H1 (cell line): ENCODE results near the gene SERPINF2. TPM values are rescaled to one million over a fixed set of nuclear protein-coding genes. Genes with fewer than 3 reads are reported as not detected.
A peak's percentile ranks its signal among the peaks of the same experiment; 100 is the strongest.

Source experiments
- CTCF ChIA-PET: fragments of 300-600 bp; sonication (Branson Sonifier 250); formaldehyde crosslinking; loops from one replicate; lab custom pipeline; 2021; ENCODE audit not compliant: partially characterized antibody; lab: Charles Lee
- POLR2A ChIA-PET: fragments of 300-600 bp; sonication (Branson Sonifier 250); formaldehyde crosslinking; loops from one replicate; lab custom pipeline; 2021; ENCODE audit warnings: inconsistent platforms; ENCODE audit not compliant: partially characterized antibody; lab: Charles Lee
- DNase-seq, 2 experiments: peaks; one replicate each; pipeline versions ENCODE4 v3.0.0 to v3.0.0-alpha.2; 2010 to 2022; ENCODE audit warnings: low spot score in 2 of 2, low read depth in 1 of 2, mixed read lengths in 1 of 2
- FAIRE-seq: peaks from 2 replicates; lab custom pipeline; 2011; peaks lifted over from hg19 to GRCh38; lab: Jason Lieb, UNC
- H2AFZ ChIP-seq: 2 replicates; pipeline ENCODE4 v1.8.1; 2012; ENCODE audit warnings: low read length, inconsistent platforms
- H2AK5ac ChIP-seq: 2 replicates; pipeline ENCODE4 v1.6.1; 2013; ENCODE audit warnings: low read depth, low read length
- H2BK120ac ChIP-seq: replicated peaks from 2 replicates; pipeline ENCODE3; 2013; ENCODE audit warnings: low read depth, low read length, inconsistent platforms
- H2BK12ac ChIP-seq: 2 replicates; pipeline ENCODE4 v1.6.1; 2013; ENCODE audit warnings: low read depth, low read length
- H2BK15ac ChIP-seq: 2 replicates; pipeline ENCODE4 v1.6.1; 2013; ENCODE audit warnings: low read length
- H2BK20ac ChIP-seq: 2 replicates; pipeline ENCODE4 v1.6.1; 2013; ENCODE audit warnings: low read length
- H2BK5ac ChIP-seq: 2 replicates; pipeline ENCODE4 v1.6.1; 2013; ENCODE audit warnings: low read depth, low read length
- H3K14ac ChIP-seq: 2 replicates; pipeline ENCODE4 v1.6.1; 2013; ENCODE audit warnings: inconsistent platforms; ENCODE audit not compliant: insufficient read length
- H3K18ac ChIP-seq: 2 replicates; pipeline ENCODE4 v1.6.1; 2013; ENCODE audit warnings: low read length; ENCODE audit errors: extremely low read depth
- H3K23ac ChIP-seq: 2 replicates; pipeline ENCODE4 v1.6.1; 2013; ENCODE audit warnings: inconsistent platforms; ENCODE audit not compliant: insufficient read length
- H3K23me2 ChIP-seq: 2 replicates; pipeline ENCODE4 v1.6.1; 2013; ENCODE audit warnings: low read depth, low read length
- H3K27ac ChIP-seq: 2 replicates; pipeline ENCODE4 v1.6.1; 2011; ENCODE audit warnings: low read depth, low read length, inconsistent platforms
- H3K27me3 ChIP-seq, 4 experiments: replicated peaks in 1 of 4; 1 replicate in 1 of 4; 2 replicates in 3 of 4; pipeline versions ENCODE4 v1.6.1 to v1.8.1; 2011 to 2013; ENCODE audit warnings: low read length in 3 of 4, mild to moderate bottlenecking in 3 of 4, inconsistent platforms in 2 of 4, mixed read lengths in 2 of 4, moderate library complexity in 1 of 4; ENCODE audit not compliant: control insufficient read depth in 3 of 4, insufficient read depth in 3 of 4; ENCODE audit errors: extremely low read depth in 1 of 4
- H3K36me3 ChIP-seq, 4 experiments: 2 replicates each; pipeline versions ENCODE4 v1.6.1 to v1.8.1; 2011 to 2013; ENCODE audit warnings: mild to moderate bottlenecking in 4 of 4, low read length in 3 of 4, moderate library complexity in 2 of 4, control low read depth in 1 of 4, inconsistent platforms in 1 of 4; ENCODE audit not compliant: insufficient read depth in 4 of 4, control insufficient read depth in 2 of 4
- H3K4ac ChIP-seq: replicated peaks from 2 replicates; pipeline ENCODE3; 2013; ENCODE audit warnings: low read length, low read depth, mixed read lengths, inconsistent platforms; ENCODE audit not compliant: insufficient read length
- H3K4me1 ChIP-seq, 4 experiments: replicated peaks in 1 of 4; 1 replicate in 1 of 4; 2 replicates in 3 of 4; pipeline versions ENCODE4 v1.6.1 to v1.8.1; 2011 to 2013; ENCODE audit warnings: low read length in 3 of 4, inconsistent platforms in 2 of 4, mixed read lengths in 1 of 4; ENCODE audit not compliant: insufficient read depth in 4 of 4, control insufficient read depth in 3 of 4
- H3K4me2 ChIP-seq, 2 experiments: 2 replicates each; pipeline versions ENCODE4 v1.6.1 to v1.8.1; 2011 to 2013; ENCODE audit warnings: low read depth in 2 of 2, low read length in 2 of 2, control low read depth in 1 of 2, inconsistent platforms in 1 of 2, mild to moderate bottlenecking in 1 of 2; ENCODE audit not compliant: insufficient read depth in 1 of 2
- H3K4me3 ChIP-seq, 4 experiments: fragments of 200-600, 300-600 bp in 1 of 4; sonication (generic), shearing (Covaris generic), sonication (Bioruptor Twin) in 1 of 4; 2 replicates each; pipeline versions ENCODE4 v1.5.1 to v1.8.1; 2011 to 2016; ENCODE audit warnings: low read length in 4 of 4, low read depth in 3 of 4, control low read depth in 2 of 4, inconsistent platforms in 2 of 4, mild to moderate bottlenecking in 2 of 4, mixed read lengths in 1 of 4, moderate library complexity in 1 of 4; ENCODE audit not compliant: insufficient read depth in 2 of 4; ENCODE audit errors: extremely low read depth in 1 of 4
- H3K56ac ChIP-seq: replicated peaks from 2 replicates; pipeline ENCODE3; 2013; ENCODE audit warnings: low read depth, mild to moderate bottlenecking, mixed read lengths, low read length, inconsistent platforms; ENCODE audit not compliant: insufficient read length
- H3K79me1 ChIP-seq: 2 replicates; pipeline ENCODE4 v1.6.1; 2013; ENCODE audit warnings: low read depth, low read length, control low read depth
- H3K79me2 ChIP-seq, 2 experiments: 2 replicates each; pipeline versions ENCODE4 v1.6.1 to v1.8.1; 2012 to 2013; ENCODE audit warnings: low read length in 2 of 2, mild to moderate bottlenecking in 2 of 2, inconsistent platforms in 1 of 2; ENCODE audit not compliant: insufficient read depth in 2 of 2, control insufficient read depth in 1 of 2
- H3K9ac ChIP-seq, 4 experiments: replicated peaks in 1 of 4; 1 replicate in 1 of 4; 2 replicates in 3 of 4; pipeline versions ENCODE4 v1.6.1 to v1.8.1; 2011 to 2013; ENCODE audit warnings: low read depth in 3 of 4, low read length in 3 of 4, control low read depth in 2 of 4, mild to moderate bottlenecking in 2 of 4, moderate library complexity in 2 of 4, inconsistent platforms in 1 of 4; ENCODE audit errors: extremely low read depth in 1 of 4
- H3K9me3 ChIP-seq, 2 experiments: 2 replicates each; pipeline versions ENCODE4 v1.6.1 to v1.8.1; 2012 to 2013; ENCODE audit warnings: mild to moderate bottlenecking in 2 of 2, moderate library complexity in 2 of 2, control low read depth in 1 of 2, inconsistent platforms in 1 of 2, low read depth in 1 of 2, low read length in 1 of 2, mixed read lengths in 1 of 2; ENCODE audit not compliant: insufficient read depth in 2 of 2
- H4K20me1 ChIP-seq, 2 experiments: replicated peaks in 1 of 2; 2 replicates each; pipeline versions ENCODE3 to v1.8.1; 2011 to 2013; ENCODE audit warnings: inconsistent platforms in 2 of 2, low read length in 2 of 2, mild to moderate bottlenecking in 1 of 2; ENCODE audit not compliant: insufficient read depth in 2 of 2, control insufficient read depth in 1 of 2
- H4K5ac ChIP-seq: 2 replicates; pipeline ENCODE4 v1.6.1; 2013; ENCODE audit warnings: low read length, low read depth, mixed read lengths, inconsistent platforms; ENCODE audit not compliant: insufficient read length
- H4K8ac ChIP-seq: 2 replicates; pipeline ENCODE4 v1.8.0; 2013; ENCODE audit warnings: mild to moderate bottlenecking, moderate library complexity, low read length, inconsistent platforms; ENCODE audit not compliant: insufficient read depth; ENCODE audit errors: extremely low read depth
- H4K91ac ChIP-seq: replicated peaks from 2 replicates; pipeline ENCODE3; 2013; ENCODE audit warnings: low read length, mixed read lengths, inconsistent platforms; ENCODE audit not compliant: insufficient read length
- GTF2F1 ChIP-seq: IDR thresholded peaks from 2 replicates; pipeline ENCODE4 v1.6.1; 2012; ENCODE audit warnings: low read depth, low read length, improper control_type of control experiment, borderline replicate concordance
- SIN3A ChIP-seq, 2 experiments: IDR thresholded peaks in 1 of 2; conservative IDR thresholded peaks in 1 of 2; 2 replicates each; pipeline ENCODE4 v1.6.1; 2011 to 2012; ENCODE audit warnings: low read length in 2 of 2, improper control_type of control experiment in 1 of 2, low read depth in 1 of 2, mild to moderate bottlenecking in 1 of 2
- TAF7 ChIP-seq: optimal IDR thresholded peaks from 2 replicates; pipeline ENCODE3; 2011; ENCODE audit warnings: low read depth, mild to moderate bottlenecking, inconsistent platforms, low read length, moderate library complexity, borderline replicate concordance
- WGBS, 2 experiments: shearing (Covaris generic) in 1 of 2; methylation state at CpG; one replicate each; pipeline versions ENCODE4 v1.1.6 to v1.1.7; 2013 to 2015; ENCODE audit warnings: low lambda C conversion rate in 2 of 2, mixed read lengths in 2 of 2, inconsistent platforms in 1 of 2, low coverage in 1 of 2, missing lambda C conversion rate in 1 of 2; ENCODE audit not compliant: insufficient replicate concordance in 2 of 2, insufficient coverage in 1 of 2, insufficient read length in 1 of 2; ENCODE audit errors: extremely low coverage in 1 of 2, missing lambda C conversion rate in 1 of 2; 5-methylcytosine and 5-hydroxymethylcytosine counted together
- polyA plus RNA-seq, 7 experiments: library from polyadenylated mRNA; depleted of rRNA in 3 of 7; stranded (reverse) in 5 of 7; unstranded in 2 of 7; fragments of >200 nt in 5 of 7; fragments of 200-250 nt in 2 of 7; gene quantifications; 1 replicate in 5 of 7; 2 replicates in 1 of 7; 4 replicates in 1 of 7; pipeline versions ENCODE4 v1.2.1 to v1.2.3, GENCODE V29; 2011 to 2013; ENCODE audit warnings: missing spikeins in 2 of 7, mixed read lengths in 2 of 7
- total RNA-seq: library from RNA; stranded (reverse); fragmentation: NEBNext Ultra II Directional; extraction: Animal tissue kit (Norgen Biotek cat#: 25700); gene quantifications from 2 replicates; pipeline ENCODE4 v1.2.1, GENCODE V29; 2021

Gene SERPINF2
- total and polyA plus RNA-seq, 2 of the 8 experiments (the other 6 are each of a cell fraction or from before 2014, with no cell fraction given), result 1.8 to 3.2 TPM

- H2BK120ac ChIP-seq, result no peak overlapping the region
- ChIA-PET POLR2A (interaction anchor here (0.8 to 1.6 kb wide), 6 partner anchors 13 to 33 kb away, joined by 3 to 5 read pairs (median 3); no protein-coding TSS in a partner anchor), CTCF (interaction anchor here (0.7 to 0.8 kb wide), 2 partner anchors 14 to 29 kb away, joined by 3 read pairs; no protein-coding TSS in a partner anchor)
Measured at GRCh38 chr17:1750628-1751027, 8.0 kb downstream of the SERPINF2 start.

More at GRCh38 chr17:1750628-1751027, 8.0 kb downstream of the SERPINF2 start:
- Histone ChIP-seq H3K79me2 (no peaks in the 10 kb centered on the region), H3K79me1 (no peaks in the 10 kb centered on the region), H3K4ac (no peak overlapping the region), H4K5ac (no peak overlapping the region), H3K27me3 (no peaks in the 10 kb centered on the region; a peak in 1 of 7 replicates), H3K4me3 (no peak overlapping the region), H3K27ac (no peak overlapping the region), H3K9ac (no peak overlapping the region), H2AFZ (no peak overlapping the region), H3K4me2 (no peak overlapping the region), H3K4me1 (peaks cover 0 to 24% (median 14%) of the 10 kb centered on the region in 4 experiments; a peak in 6 of 7 replicates), H2BK20ac (no peak overlapping the region), H3K23ac (no peak overlapping the region), H4K91ac (no peak overlapping the region), H2BK12ac (no peak overlapping the region), H3K9me3 (no peaks in the 10 kb centered on the region), H3K56ac (no peak overlapping the region), H2BK5ac (no peak overlapping the region), H3K36me3 (no peaks in the 10 kb centered on the region), H3K23me2 (no peaks in the 10 kb centered on the region), H4K8ac (peak overlapping the region; percentile 51; the same call in 1 of the 2 replicates), H3K14ac (no peak overlapping the region), H3K18ac (no peak overlapping the region; the same call in 1 of the 2 replicates), H4K20me1 (no peaks in the 10 kb centered on the region), H2AK5ac (no peak overlapping the region; the same call in 1 of the 2 replicates), H2BK15ac (no peak overlapping the region)
- TF ChIP-seq TAF7 (no peak), GTF2F1 (no peak), SIN3A (conservative IDR thresholded peaks at IDR 0.05 in 1 of 2, IDR thresholded peaks at IDR 0.05 in 1 of 2; ENCODE audit: low read depth in 1 of 2, low read length in 2 of 2) (no peak)
- 85% methylated on average over 9 of the region's 9 CpGs; no CpG with 5 or more reads in 1 of the 2 experiments for WGBS, 2 experiments
- FAIRE-seq, result no peak
- DNase-seq, result no peak
